ENCODE results near the gene PATJ.

The PATJ gene

GRCh38 chr1:61967750-61968149, 225.5 kb downstream of the PATJ start:
- TF ChIP-seq TAF1 (IDR thresholded peaks at IDR 0.05; ENCODE audit: low read depth, low read length) (no peak), POU2F2 (IDR thresholded peaks at IDR 0.05; ENCODE audit: low read depth, low read length) (no peak), SPI1 (IDR thresholded peaks at IDR 0.05; ENCODE audit: low read depth, low read length) (no peak), POLR2A (IDR thresholded peaks at IDR 0.05; ENCODE audit: low read depth, low read length) (no peak), POLR2AphosphoS5 (IDR thresholded peaks at IDR 0.05; ENCODE audit: low read depth, low read length) (no peak), PAX5 (IDR thresholded peaks at IDR 0.05; ENCODE audit: insufficient read depth, low read length, severe bottlenecking) (no peak)
- DNase-seq (ENCODE audit: insufficient read length, low spot score) (no peak), FAIRE-seq (no peak)

- DNase-seq (ENCODE audit: insufficient read length, low spot score) (no peak), FAIRE-seq (no peak)
- TF ChIP-seq SPI1 (IDR thresholded peaks at IDR 0.05; ENCODE audit: low read depth, low read length), result no peak
- TF ChIP-seq POU2F2 (IDR thresholded peaks at IDR 0.05; ENCODE audit: low read depth, low read length), result no peak
- TF ChIP-seq TAF1 (IDR thresholded peaks at IDR 0.05; ENCODE audit: low read depth, low read length), result no peak
Measured at GRCh38 chr1:61968869-61969268, 226.6 kb downstream of the PATJ start.

GRCh38 chr1:61973100-61973837, 231.0 kb downstream of the PATJ start:
- no peak for DNase-seq (ENCODE audit: insufficient read length, low spot score)
- TF ChIP-seq PAX5 (IDR thresholded peaks at IDR 0.05; ENCODE audit: insufficient read depth, low read length, severe bottlenecking) (no peak), SPI1 (IDR thresholded peaks at IDR 0.05; ENCODE audit: low read depth, low read length) (no peak), POLR2A (IDR thresholded peaks at IDR 0.05; ENCODE audit: low read depth, low read length) (no peak), POLR2AphosphoS5 (IDR thresholded peaks at IDR 0.05; ENCODE audit: low read depth, low read length) (no peak), POU2F2 (IDR thresholded peaks at IDR 0.05; ENCODE audit: low read depth, low read length) (no peak), TAF1 (IDR thresholded peaks at IDR 0.05; ENCODE audit: low read depth, low read length) (no peak)
- FAIRE-seq, result no peak

GRCh38 chr1:61975638-61976037, 233.4 kb downstream of the PATJ start:
- FAIRE-seq (no peak), DNase-seq (ENCODE audit: insufficient read length, low spot score) (no peak)
- TF ChIP-seq POU2F2 (IDR thresholded peaks at IDR 0.05; ENCODE audit: low read depth, low read length), result no peak
- no peak for TF ChIP-seq PAX5 (IDR thresholded peaks at IDR 0.05; ENCODE audit: insufficient read depth, low read length, severe bottlenecking)
- no peak for TF ChIP-seq SPI1 (IDR thresholded peaks at IDR 0.05; ENCODE audit: low read depth, low read length)
- no peak for TF ChIP-seq POLR2A (IDR thresholded peaks at IDR 0.05; ENCODE audit: low read depth, low read length)
- no peak for TF ChIP-seq POLR2AphosphoS5 (IDR thresholded peaks at IDR 0.05; ENCODE audit: low read depth, low read length)
- TF ChIP-seq TAF1 (IDR thresholded peaks at IDR 0.05; ENCODE audit: low read depth, low read length), result no peak

GRCh38 chr1:61976566-61976965, 234.3 kb downstream of the PATJ start:
- TF ChIP-seq POU2F2 (IDR thresholded peaks at IDR 0.05; ENCODE audit: low read depth, low read length), result no peak
- TF ChIP-seq POLR2A (IDR thresholded peaks at IDR 0.05; ENCODE audit: low read depth, low read length), result no peak
- TF ChIP-seq POLR2AphosphoS5 (IDR thresholded peaks at IDR 0.05; ENCODE audit: low read depth, low read length), result no peak
- no peak for TF ChIP-seq PAX5 (IDR thresholded peaks at IDR 0.05; ENCODE audit: insufficient read depth, low read length, severe bottlenecking)
- TF ChIP-seq SPI1 (IDR thresholded peaks at IDR 0.05; ENCODE audit: low read depth, low read length), result no peak
- no peak for TF ChIP-seq TAF1 (IDR thresholded peaks at IDR 0.05; ENCODE audit: low read depth, low read length)
- no peak for DNase-seq (ENCODE audit: insufficient read length, low spot score)
- no peak for FAIRE-seq

GRCh38 chr1:61978796-61979195, 236.5 kb downstream of the PATJ start:
- DNase-seq (ENCODE audit: insufficient read length, low spot score), result no peak
- FAIRE-seq, result no peak
- TF ChIP-seq POLR2AphosphoS5 (IDR thresholded peaks at IDR 0.05; ENCODE audit: low read depth, low read length) (no peak), POU2F2 (IDR thresholded peaks at IDR 0.05; ENCODE audit: low read depth, low read length) (no peak), PAX5 (IDR thresholded peaks at IDR 0.05; ENCODE audit: insufficient read depth, low read length, severe bottlenecking) (no peak), SPI1 (IDR thresholded peaks at IDR 0.05; ENCODE audit: low read depth, low read length) (no peak)

- no peak for FAIRE-seq
- TF ChIP-seq POU2F2 (IDR thresholded peaks at IDR 0.05; ENCODE audit: low read depth, low read length) (no peak), PAX5 (IDR thresholded peaks at IDR 0.05; ENCODE audit: insufficient read depth, low read length, severe bottlenecking) (no peak), TAF1 (IDR thresholded peaks at IDR 0.05; ENCODE audit: low read depth, low read length) (no peak), SPI1 (IDR thresholded peaks at IDR 0.05; ENCODE audit: low read depth, low read length) (no peak), POLR2AphosphoS5 (IDR thresholded peaks at IDR 0.05; ENCODE audit: low read depth, low read length) (no peak)
- no peak for DNase-seq (ENCODE audit: insufficient read length, low spot score)
Measured at GRCh38 chr1:61979729-61980128, 237.4 kb downstream of the PATJ start.

- DNase-seq (ENCODE audit: insufficient read length, low spot score) (no peak), FAIRE-seq (no peak)
- no peak for TF ChIP-seq SPI1 (IDR thresholded peaks at IDR 0.05; ENCODE audit: low read depth, low read length)
- TF ChIP-seq POLR2AphosphoS5 (IDR thresholded peaks at IDR 0.05; ENCODE audit: low read depth, low read length), result no peak
- no peak for TF ChIP-seq PAX5 (IDR thresholded peaks at IDR 0.05; ENCODE audit: insufficient read depth, low read length, severe bottlenecking)
- TF ChIP-seq POLR2A (IDR thresholded peaks at IDR 0.05; ENCODE audit: low read depth, low read length), result no peak
- no peak for TF ChIP-seq POU2F2 (IDR thresholded peaks at IDR 0.05; ENCODE audit: low read depth, low read length)
- TF ChIP-seq TAF1 (IDR thresholded peaks at IDR 0.05; ENCODE audit: low read depth, low read length), result no peak
Measured at GRCh38 chr1:61980561-61980960, 238.3 kb downstream of the PATJ start.

- no peak for FAIRE-seq
- TF ChIP-seq POLR2A (IDR thresholded peaks at IDR 0.05; ENCODE audit: low read depth, low read length) (no peak), TAF1 (IDR thresholded peaks at IDR 0.05; ENCODE audit: low read depth, low read length) (no peak), SPI1 (IDR thresholded peaks at IDR 0.05; ENCODE audit: low read depth, low read length) (no peak), PAX5 (IDR thresholded peaks at IDR 0.05; ENCODE audit: insufficient read depth, low read length, severe bottlenecking) (no peak), POU2F2 (IDR thresholded peaks at IDR 0.05; ENCODE audit: low read depth, low read length) (no peak), POLR2AphosphoS5 (IDR thresholded peaks at IDR 0.05; ENCODE audit: low read depth, low read length) (no peak)
- DNase-seq (ENCODE audit: insufficient read length, low spot score), result no peak
Measured at GRCh38 chr1:61981870-61982660, 239.8 kb downstream of the PATJ start.
